Measurements from ENCODE around the gene HSF5. TPM values are rescaled to one million over a fixed set of nuclear protein-coding genes. Genes with fewer than 3 reads are reported as not detected.

Gene HSF5
- total and polyA plus RNA-seq, 2 of the 13 experiments (the other 11 are each of a cell fraction or from before 2014, with no cell fraction given), result not detected

GRCh38 chr17:58383892-58384462 lies 104.2 kb downstream of the HSF5 start (continued):
- TF ChIP-seq SNAPC4 (CRISPR knock-in tag; IDR thresholded peaks at IDR 0.05), result no peak
- TF ChIP-seq ZBTB7B (CRISPR knock-in tag; IDR thresholded peaks at IDR 0.05), result peak; percentile 61; the same call in 1 of the 2 replicates
- TF ChIP-seq ZNF720 (CRISPR knock-in tag; IDR thresholded peaks at IDR 0.05), result no peak
- TF ChIP-seq SOX6 (IDR thresholded peaks at IDR 0.05), result no peak
- TF ChIP-seq SOX6 (CRISPR knock-in tag; IDR thresholded peaks at IDR 0.05), result peak; percentile 88
- no peak for TF ChIP-seq ZNF30 (CRISPR knock-in tag; IDR thresholded peaks at IDR 0.05)
- TF ChIP-seq EEA1 (CRISPR knock-in tag; IDR thresholded peaks at IDR 0.05; ENCODE audit: borderline replicate concordance), result 0 out of 2 replicates have a peak, but pooled peaks have one; percentile 13
- TF ChIP-seq GATAD1 (CRISPR knock-in tag; IDR thresholded peaks at IDR 0.05), result 0 out of 2 replicates have a peak, but pooled peaks have one; percentile 9
- peak; percentile 77 for TF ChIP-seq NR2C2 (CRISPR knock-in tag; IDR thresholded peaks at IDR 0.05; ENCODE audit: borderline replicate concordance)
- TF ChIP-seq, protein P1, sequence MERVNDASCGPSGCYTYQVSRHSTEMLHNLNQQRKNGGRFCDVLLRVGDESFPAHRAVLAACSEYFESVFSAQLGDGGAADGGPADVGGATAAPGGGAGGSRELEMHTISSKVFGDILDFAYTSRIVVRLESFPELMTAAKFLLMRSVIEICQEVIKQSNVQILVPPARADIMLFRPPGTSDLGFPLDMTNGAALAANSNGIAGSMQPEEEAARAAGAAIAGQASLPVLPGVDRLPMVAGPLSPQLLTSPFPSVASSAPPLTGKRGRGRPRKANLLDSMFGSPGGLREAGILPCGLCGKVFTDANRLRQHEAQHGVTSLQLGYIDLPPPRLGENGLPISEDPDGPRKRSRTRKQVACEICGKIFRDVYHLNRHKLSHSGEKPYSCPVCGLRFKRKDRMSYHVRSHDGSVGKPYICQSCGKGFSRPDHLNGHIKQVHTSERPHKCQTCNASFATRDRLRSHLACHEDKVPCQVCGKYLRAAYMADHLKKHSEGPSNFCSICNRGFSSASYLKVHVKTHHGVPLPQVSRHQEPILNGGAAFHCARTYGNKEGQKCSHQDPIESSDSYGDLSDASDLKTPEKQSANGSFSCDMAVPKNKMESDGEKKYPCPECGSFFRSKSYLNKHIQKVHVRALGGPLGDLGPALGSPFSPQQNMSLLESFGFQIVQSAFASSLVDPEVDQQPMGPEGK (CRISPR knock-in tag; IDR thresholded peaks at IDR 0.05), result peak; percentile 39
- peak; percentile 77; the same call in 1 of the 2 replicates for TF ChIP-seq AFF4 (CRISPR knock-in tag; IDR thresholded peaks at IDR 0.05)
- TF ChIP-seq ZNF580 (CRISPR knock-in tag; IDR thresholded peaks at IDR 0.05; ENCODE audit: borderline replicate concordance, low read depth), result 0 out of 2 replicates have a peak, but pooled peaks have one; percentile 1
- peak; percentile 23; the same call in 1 of the 2 replicates for TF ChIP-seq UBTF (CRISPR knock-in tag; IDR thresholded peaks at IDR 0.05)
- peak; percentile 49; the same call in 1 of the 2 replicates for TF ChIP-seq LCORL (IDR thresholded peaks at IDR 0.05)
- TF ChIP-seq LCORL (CRISPR knock-in tag; IDR thresholded peaks at IDR 0.05), result peak; percentile 85
- peak; percentile 44; the same call in 1 of the 2 replicates for TF ChIP-seq FOXJ3 (CRISPR knock-in tag; IDR thresholded peaks at IDR 0.05; ENCODE audit: borderline replicate concordance)

All from HepG2 (cell line).